ENCODE results near the gene VAC14.

The VAC14 gene

GRCh38 chr16:70692130-70692872, 108.7 kb downstream of the VAC14 start:
- no peak for DNase-seq (ENCODE audit: low read depth)

- no peak for DNase-seq (ENCODE audit: low read depth)
These were observed 109.5 kb downstream of the VAC14 start for GRCh38 chr16:70691223-70692129.

- no peak for DNase-seq (ENCODE audit: low read depth)
These were observed 110.7 kb downstream of the VAC14 start for GRCh38 chr16:70689970-70690891.

GRCh38 chr16:70689035-70689969, 111.7 kb downstream of the VAC14 start:
- DNase-seq (ENCODE audit: low read depth) = no peak

GRCh38 chr16:70688246-70688742, 112.7 kb downstream of the VAC14 start:
- DNase-seq (ENCODE audit: low read depth) = no peak

GRCh38 chr16:70687671-70688245, 113.2 kb downstream of the VAC14 start:
- no peak for DNase-seq (ENCODE audit: low read depth)

- no peak for DNase-seq (ENCODE audit: low read depth)
These were observed 113.9 kb downstream of the VAC14 start for GRCh38 chr16:70687102-70687511.

- no peak for DNase-seq (ENCODE audit: low read depth)
These were observed 114.4 kb downstream of the VAC14 start for GRCh38 chr16:70686376-70687101.

- DNase-seq (ENCODE audit: low read depth) = peak; percentile 13
These were observed 115.0 kb downstream of the VAC14 start, which contains the start of gene MTSS2 for GRCh38 chr16:70685938-70686375. TSS of gene MTSS2 (minus strand) at chr16:70686053. CDS start at chr16:70685791, 262 bp downstream.

GRCh38 chr16:70685061-70685937, 115.7 kb downstream of the VAC14 start:
- no peak for DNase-seq (ENCODE audit: low read depth)

- no peak for DNase-seq (ENCODE audit: low read depth)
These were observed 116.6 kb downstream of the VAC14 start for GRCh38 chr16:70684146-70685060.

GRCh38 chr16:70683146-70683944, 117.6 kb downstream of the VAC14 start:
- DNase-seq (ENCODE audit: low read depth) = no peak

GRCh38 chr16:70682239-70683145, 118.5 kb downstream of the VAC14 start:
- DNase-seq (ENCODE audit: low read depth) = no peak

GRCh38 chr16:70681382-70682238, 119.3 kb downstream of the VAC14 start:
- no peak for DNase-seq (ENCODE audit: low read depth)
